Bronchus fibroblast of lung (primary cell): ENCODE results near the gene CERT1. TPM values are rescaled to one million over a fixed set of nuclear protein-coding genes. Genes with fewer than 3 reads are reported as not detected.

Source experiments
- total RNA-seq: library from RNA; depleted of rRNA; stranded (reverse); fragments of >200 nt; gene quantifications from 2 replicates; pipeline ENCODE4 v1.2.3, GENCODE V29; 2015

The CERT1 gene, protein sequence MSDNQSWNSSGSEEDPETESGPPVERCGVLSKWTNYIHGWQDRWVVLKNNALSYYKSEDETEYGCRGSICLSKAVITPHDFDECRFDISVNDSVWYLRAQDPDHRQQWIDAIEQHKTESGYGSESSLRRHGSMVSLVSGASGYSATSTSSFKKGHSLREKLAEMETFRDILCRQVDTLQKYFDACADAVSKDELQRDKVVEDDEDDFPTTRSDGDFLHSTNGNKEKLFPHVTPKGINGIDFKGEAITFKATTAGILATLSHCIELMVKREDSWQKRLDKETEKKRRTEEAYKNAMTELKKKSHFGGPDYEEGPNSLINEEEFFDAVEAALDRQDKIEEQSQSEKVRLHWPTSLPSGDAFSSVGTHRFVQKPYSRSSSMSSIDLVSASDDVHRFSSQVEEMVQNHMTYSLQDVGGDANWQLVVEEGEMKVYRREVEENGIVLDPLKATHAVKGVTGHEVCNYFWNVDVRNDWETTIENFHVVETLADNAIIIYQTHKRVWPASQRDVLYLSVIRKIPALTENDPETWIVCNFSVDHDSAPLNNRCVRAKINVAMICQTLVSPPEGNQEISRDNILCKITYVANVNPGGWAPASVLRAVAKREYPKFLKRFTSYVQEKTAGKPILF
- total RNA-seq = 4.9 and 5.9 TPM in 2 replicates

DNA sequence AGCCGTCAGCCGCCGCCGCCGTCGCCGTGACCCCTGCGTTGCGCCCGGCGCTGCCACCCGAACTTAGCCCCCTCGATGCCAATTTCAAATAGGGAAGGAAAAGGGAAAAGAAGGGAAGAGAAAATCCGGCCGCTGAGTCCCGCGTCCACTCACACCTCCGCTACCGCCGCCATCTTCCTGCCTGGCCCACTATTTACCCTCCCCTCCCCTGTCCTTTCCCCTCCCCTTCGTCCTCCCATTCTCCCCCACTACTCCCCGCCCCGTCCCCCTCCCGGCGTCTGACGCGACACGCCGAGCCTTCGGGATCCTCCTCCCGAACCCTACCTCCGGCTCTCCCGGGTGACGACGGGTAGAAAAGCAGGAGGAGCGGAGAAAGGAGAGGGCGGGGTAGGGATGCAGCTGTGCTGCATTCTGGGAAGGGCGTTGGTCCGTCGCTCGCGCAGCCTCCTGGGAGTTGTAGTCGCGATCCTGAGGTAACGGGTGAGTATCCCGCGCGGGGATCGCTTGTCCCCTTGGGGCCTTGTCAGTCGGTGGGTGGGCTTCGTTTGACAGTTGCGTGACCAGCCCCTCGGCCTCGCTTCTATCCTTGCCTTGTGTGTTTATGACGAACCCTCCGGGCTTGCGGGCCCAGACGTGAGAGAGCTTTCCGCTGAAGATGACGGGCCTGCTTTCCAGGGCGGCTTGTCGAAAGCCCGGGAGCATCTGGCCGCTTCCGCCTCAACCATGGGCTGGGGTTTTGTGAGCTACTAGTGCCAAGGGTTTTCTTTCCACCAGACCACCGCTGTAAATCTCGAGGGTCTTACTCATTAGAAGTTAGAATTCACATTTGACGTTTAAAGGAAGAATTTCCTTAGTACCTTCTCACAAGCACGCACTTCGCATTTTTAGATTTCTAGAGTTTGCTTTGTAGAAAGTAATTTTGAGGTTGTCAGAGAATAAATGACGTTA, at the start of gene CERT1, which contains the start of gene POLK:
TSS of gene CERT1 (minus strand) at position 195 of the 948 bp plus-strand sequence. CDS start 422 bp downstream, outside the sequence.
TSS of gene POLK (plus strand) at position 457 of the 948 bp plus-strand sequence.

DNA sequence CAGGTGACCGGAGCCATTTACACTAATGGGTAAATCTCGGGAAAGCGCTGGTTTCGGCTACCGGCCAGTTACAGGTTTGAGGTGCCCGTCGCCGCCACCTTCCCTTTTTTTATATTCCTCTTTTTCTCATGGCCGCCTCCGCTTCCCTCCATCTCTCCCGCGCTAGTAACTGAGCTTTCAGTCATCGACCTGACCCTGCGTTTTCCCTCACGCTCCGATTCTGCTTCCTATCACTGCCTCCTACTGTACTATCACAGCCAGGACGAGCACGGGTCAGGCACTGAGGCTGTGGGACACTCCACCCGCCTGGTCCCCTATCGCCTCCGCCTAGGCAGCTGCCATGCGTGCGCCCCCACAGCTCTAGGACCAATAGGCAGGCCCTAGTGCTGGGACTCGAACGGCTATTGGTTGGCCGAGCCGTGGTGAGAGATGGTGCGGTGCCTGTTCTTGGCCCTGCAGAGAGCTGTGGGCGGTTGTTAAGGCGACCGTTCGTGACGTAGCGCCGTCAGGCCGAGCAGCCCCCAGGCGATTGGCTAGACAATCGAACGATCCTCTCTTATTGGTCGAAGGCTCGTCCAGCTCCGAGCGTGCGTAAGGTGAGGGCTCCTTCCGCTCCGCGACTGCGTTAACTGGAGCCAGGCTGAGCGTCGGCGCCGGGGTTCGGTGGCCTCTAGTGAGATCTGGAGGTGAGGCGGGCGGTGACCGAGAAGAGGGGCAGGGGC, 174.7 kb downstream of the CERT1 start, which contains the start of gene HMGCR:
TSS of gene HMGCR (plus strand) at position 606 of the 722 bp plus-strand sequence. CDS start 5,386 bp downstream, outside the sequence.

Other genes with a start within 250 kb of the CERT1 start
- gene HMGCR, start 174.4 kb downstream of the CERT1 start, total RNA-seq = 137 and 138 TPM in 2 replicates
- gene POLK, start 262 bp upstream of the CERT1 start, total RNA-seq = 13.2 and 17.5 TPM in 2 replicates
- 0.15 TPM in 1 of 2 replicates, not detected in the other for gene ANKDD1B, start 99.8 kb upstream of the CERT1 start, total RNA-seq
- gene POC5, start 205.8 kb upstream of the CERT1 start, total RNA-seq = 13.8 and 14.3 TPM in 2 replicates